Breast epithelium (tissue), 4 donors: ENCODE data around the gene NFKBIA. TPM values are rescaled to one million over a fixed set of nuclear protein-coding genes. Genes with fewer than 3 reads are reported as not detected.

Experiments used
- DNase-seq, 2 donors: peaks; one replicate each; pipeline ENCODE4 v3.0.0-alpha.2; 2019; ENCODE audit warnings: low spot score in 2 of 2
- H3K27ac ChIP-seq, 2 donors: fragments of 200-600 bp; sonication (generic) in 1 of 2; one replicate each; pipeline ENCODE4 v1.5.1; 2016 to 2019; ENCODE audit warnings: mild to moderate bottlenecking in 1 of 2
- H3K27me3 ChIP-seq, 2 donors: fragments of 200-600 bp; sonication (generic) in 1 of 2; one replicate each; pipeline versions ENCODE4 v1.5.1 to v1.6.0; 2017 to 2019; ENCODE audit warnings: control low read depth in 1 of 2, mild to moderate bottlenecking in 1 of 2
- H3K36me3 ChIP-seq: fragments of 200-600 bp; one replicate; pipeline ENCODE4 v1.5.1; 2019
- H3K4me1 ChIP-seq, 2 donors: fragments of 200-600 bp; sonication (generic); one replicate each; pipeline ENCODE4 v1.5.1; 2016 to 2019; ENCODE audit warnings: control low read depth in 1 of 2
- H3K4me3 ChIP-seq, 3 donors: fragments of 200-600 bp; sonication (generic); 1 replicate in 2 of 3; 2 replicates in 1 of 3; pipeline ENCODE4 v1.5.1; 2016 to 2019; ENCODE audit warnings: mild to moderate bottlenecking in 3 of 3, moderate library complexity in 2 of 3
- H3K9me3 ChIP-seq, 2 donors: fragments of 200-600 bp; sonication (generic) in 1 of 2; one replicate each; pipeline ENCODE4 v1.5.1; 2016 to 2019; ENCODE audit warnings: control low read depth in 1 of 2
- POLR2A ChIP-seq: fragments of 450-650 bp; IDR thresholded peaks from one replicate; pipeline ENCODE4 v1.6.1; 2016; ENCODE audit warnings: antibody characterized with exemption, mild to moderate bottlenecking, moderate library complexity
- POLR2AphosphoS5 ChIP-seq, 3 donors: sonication (generic); formaldehyde crosslinking; IDR thresholded peaks; one replicate each; pipeline ENCODE4 v1.6.1; 2017; ENCODE audit warnings: antibody characterized with exemption in 3 of 3
- intact Hi-C: fragments of 100-400 bp; cut with DNase I; formaldehyde crosslinking; loops from one replicate; pipeline ENCODE4 v1.15.1; 2023; ENCODE audit warnings: low total_unique reads
- total RNA-seq, 3 donors: library from RNA; depleted of rRNA; stranded (reverse); fragments of >200 nt; gene quantifications; one replicate each; pipeline ENCODE4 v1.1.0, GENCODE V29; 2016
- TF ChIP-seq, protein P1 (sequence below), 3 donors: fragments of 450-650 bp; IDR thresholded peaks; one replicate each; pipeline ENCODE4 v1.5.1; 2016 to 2017; ENCODE audit warnings: antibody characterized with exemption in 3 of 3, mild to moderate bottlenecking in 3 of 3, moderate library complexity in 3 of 3

The NFKBIA gene
- total RNA-seq, 3 donors from 2014 or later: 418 to 546 (median 422) TPM

DNA sequence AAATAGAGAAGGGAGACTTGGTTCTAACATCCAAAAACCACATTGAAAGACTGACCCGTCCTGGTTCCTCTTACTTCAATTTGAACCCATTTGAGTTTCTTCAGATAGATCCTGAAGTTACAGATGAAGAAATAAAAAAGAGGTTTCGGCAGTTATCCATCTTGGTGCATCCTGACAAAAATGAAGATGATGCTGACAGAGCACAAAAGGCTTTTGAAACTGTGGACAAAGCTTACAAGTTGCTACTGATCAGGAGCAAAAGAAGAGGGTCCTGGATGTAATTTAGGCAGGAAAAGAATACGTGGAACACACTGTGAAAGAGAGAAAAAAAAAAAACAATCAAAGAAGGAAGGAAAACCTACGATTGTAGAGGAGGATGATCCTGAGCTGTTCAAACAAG, 25.4 kb upstream of the NFKBIA start:
- intact Hi-C loops: no loop called here
- no peak overlapping the region for H3K4me3 ChIP-seq
- no peaks in the 10 kb centered on the region for H3K27me3 ChIP-seq
- no peaks in the 10 kb centered on the region for H3K4me1 ChIP-seq
- TF ChIP-seq POLR2A: no peak
- TF ChIP-seq, protein P1, sequence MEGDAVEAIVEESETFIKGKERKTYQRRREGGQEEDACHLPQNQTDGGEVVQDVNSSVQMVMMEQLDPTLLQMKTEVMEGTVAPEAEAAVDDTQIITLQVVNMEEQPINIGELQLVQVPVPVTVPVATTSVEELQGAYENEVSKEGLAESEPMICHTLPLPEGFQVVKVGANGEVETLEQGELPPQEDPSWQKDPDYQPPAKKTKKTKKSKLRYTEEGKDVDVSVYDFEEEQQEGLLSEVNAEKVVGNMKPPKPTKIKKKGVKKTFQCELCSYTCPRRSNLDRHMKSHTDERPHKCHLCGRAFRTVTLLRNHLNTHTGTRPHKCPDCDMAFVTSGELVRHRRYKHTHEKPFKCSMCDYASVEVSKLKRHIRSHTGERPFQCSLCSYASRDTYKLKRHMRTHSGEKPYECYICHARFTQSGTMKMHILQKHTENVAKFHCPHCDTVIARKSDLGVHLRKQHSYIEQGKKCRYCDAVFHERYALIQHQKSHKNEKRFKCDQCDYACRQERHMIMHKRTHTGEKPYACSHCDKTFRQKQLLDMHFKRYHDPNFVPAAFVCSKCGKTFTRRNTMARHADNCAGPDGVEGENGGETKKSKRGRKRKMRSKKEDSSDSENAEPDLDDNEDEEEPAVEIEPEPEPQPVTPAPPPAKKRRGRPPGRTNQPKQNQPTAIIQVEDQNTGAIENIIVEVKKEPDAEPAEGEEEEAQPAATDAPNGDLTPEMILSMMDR (IDR thresholded peaks at IDR 0.05): no peak
- TF ChIP-seq POLR2AphosphoS5 (IDR thresholded peaks at IDR 0.05): no peak
- no peak for DNase-seq
- H3K9me3 ChIP-seq: no peaks in the 10 kb centered on the region
- no peak overlapping the region for H3K27ac ChIP-seq
- H3K36me3 ChIP-seq: no peaks in the 10 kb centered on the region

DNA sequence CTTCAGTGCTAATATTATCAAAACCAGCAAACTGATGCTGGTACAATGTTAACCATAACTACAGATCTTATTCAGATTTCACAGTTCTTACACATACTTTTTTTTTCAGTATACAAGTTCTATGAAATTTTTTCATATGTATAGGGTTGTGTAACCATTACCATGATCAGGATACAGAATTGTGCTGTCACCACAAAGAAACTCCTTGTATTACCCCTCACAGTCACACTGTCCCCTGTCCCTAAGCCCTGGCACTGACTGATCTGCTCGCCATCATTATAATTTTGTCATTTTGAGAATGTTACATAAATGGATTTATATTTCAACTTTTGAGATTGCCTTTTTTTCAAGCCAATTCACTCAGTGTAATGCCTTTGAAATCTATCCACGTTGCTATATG, 21.3 kb upstream of the NFKBIA start:
- Histone ChIP-seq H3K4me3 (no peak overlapping the region), H3K27ac (no peak overlapping the region), H3K4me1 (no peaks in the 10 kb centered on the region), H3K27me3 (no peaks in the 10 kb centered on the region), H3K36me3 (no peaks in the 10 kb centered on the region), H3K9me3 (no peaks in the 10 kb centered on the region)
- intact Hi-C loops: no loop called here
- TF ChIP-seq POLR2A (no peak), POLR2AphosphoS5 (IDR thresholded peaks at IDR 0.05) (no peak)
- TF ChIP-seq, protein P1 (IDR thresholded peaks at IDR 0.05): no peak
- DNase-seq: no peak

DNA sequence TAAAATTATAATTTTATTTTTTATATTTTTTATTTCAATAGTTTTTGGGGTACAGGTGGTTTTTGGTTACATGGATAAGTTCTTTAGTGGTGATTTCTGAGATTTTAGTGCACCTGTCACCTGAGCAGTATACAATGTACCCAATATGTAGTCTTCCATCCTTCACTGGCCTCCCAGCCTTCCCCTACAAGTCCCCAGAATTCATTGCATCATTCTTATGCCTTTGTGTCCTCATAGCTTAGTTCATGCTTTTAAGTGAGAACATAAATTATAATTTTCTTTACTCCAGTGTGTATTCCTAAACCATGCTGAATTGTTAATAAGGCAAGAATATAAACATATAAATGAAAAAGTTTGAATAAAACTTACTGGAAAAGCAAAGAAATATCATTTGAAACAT, 19.1 kb upstream of the NFKBIA start:
- Histone ChIP-seq H3K9me3 (no peaks in the 10 kb centered on the region), H3K27me3 (no peaks in the 10 kb centered on the region), H3K36me3 (no peaks in the 10 kb centered on the region), H3K4me3 (no peak overlapping the region), H3K4me1 (no peaks in the 10 kb centered on the region), H3K27ac (no peak overlapping the region)
- no peak for TF ChIP-seq POLR2A
- no peak for TF ChIP-seq POLR2AphosphoS5 (IDR thresholded peaks at IDR 0.05)
- TF ChIP-seq, protein P1 (IDR thresholded peaks at IDR 0.05): no peak
- intact Hi-C loops: no loop called here
- no peak for DNase-seq

DNA sequence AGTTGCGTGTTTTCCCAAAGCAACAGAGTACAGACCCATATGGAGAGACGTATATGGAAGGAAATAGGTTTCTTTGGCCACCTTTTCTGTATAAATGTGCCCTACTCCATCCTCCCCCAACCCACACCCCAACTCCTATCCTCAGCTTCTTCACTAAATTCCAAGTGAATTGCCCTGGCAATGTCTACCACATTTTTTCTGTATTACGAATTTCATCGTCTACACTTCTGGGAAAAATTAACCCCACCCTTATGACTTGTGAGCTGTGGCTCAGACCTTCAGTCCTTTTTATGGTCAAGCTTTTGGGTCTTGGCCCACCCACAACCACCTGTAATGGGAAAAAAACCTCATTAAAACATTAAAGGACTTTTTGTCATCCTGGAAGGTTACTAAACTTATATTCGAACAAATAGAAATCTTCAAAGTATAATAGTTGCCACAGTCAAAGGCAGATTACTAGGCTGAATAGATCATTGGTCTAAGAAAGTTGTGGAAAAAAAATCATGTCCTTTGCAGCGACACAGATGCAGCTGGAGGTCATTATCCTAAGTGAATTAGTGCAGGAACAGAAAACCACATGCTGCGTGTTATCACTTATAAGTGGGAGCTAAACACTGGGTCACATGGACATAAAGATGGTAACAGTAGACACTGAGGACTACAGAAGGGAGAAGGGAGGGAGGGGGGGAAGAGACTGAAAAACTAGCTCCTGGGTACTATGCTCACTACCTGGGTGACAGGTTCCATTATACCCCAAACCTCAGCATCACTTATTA, 15.7 kb upstream of the NFKBIA start:
- H3K27ac ChIP-seq: no peak overlapping the region
- H3K4me3 ChIP-seq: no peak overlapping the region
- H3K4me1 ChIP-seq: no peaks in the 10 kb centered on the region
- intact Hi-C loops: no loop called here
- no peaks in the 10 kb centered on the region for H3K36me3 ChIP-seq
- H3K27me3 ChIP-seq: no peaks in the 10 kb centered on the region
- TF ChIP-seq POLR2AphosphoS5 (IDR thresholded peaks at IDR 0.05) (no peak), POLR2A (no peak)
- TF ChIP-seq, protein P1 (IDR thresholded peaks at IDR 0.05): no peak
- no peaks in the 10 kb centered on the region for H3K9me3 ChIP-seq
- no peak for DNase-seq

DNA sequence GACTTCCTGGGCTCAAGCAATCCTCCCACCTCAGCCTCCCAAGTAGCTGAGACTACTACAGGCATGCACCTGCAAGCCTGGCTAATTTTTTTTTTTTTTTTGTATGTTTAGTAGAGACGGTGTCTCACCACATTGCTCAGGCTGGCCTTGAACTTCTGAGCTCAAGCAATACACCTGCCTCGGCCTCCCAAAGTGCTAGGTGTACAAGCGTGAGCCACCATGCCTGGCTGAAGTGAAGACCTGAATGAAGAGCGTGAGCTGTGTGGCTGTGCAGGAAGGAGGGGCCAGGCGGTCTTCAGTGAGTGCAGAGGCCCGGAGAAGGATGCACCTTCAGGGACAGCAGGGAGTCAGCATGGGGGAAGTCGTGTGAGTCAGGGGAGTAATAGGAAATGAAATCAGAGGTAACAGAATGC, 14.9 kb upstream of the NFKBIA start:
- Histone ChIP-seq H3K4me3 (no peak overlapping the region), H3K4me1 (no peaks in the 10 kb centered on the region), H3K36me3 (no peaks in the 10 kb centered on the region), H3K27me3 (no peaks in the 10 kb centered on the region), H3K27ac (no peak overlapping the region), H3K9me3 (no peaks in the 10 kb centered on the region)
- TF ChIP-seq POLR2AphosphoS5 (IDR thresholded peaks at IDR 0.05): no peak
- TF ChIP-seq, protein P1 (IDR thresholded peaks at IDR 0.05): no peak
- no peak for TF ChIP-seq POLR2A
- no peak for DNase-seq
- intact Hi-C loops: loop anchor here (10.0 kb wide), 1 partner anchor 455 kb away; no protein-coding TSS in a partner anchor
